Measurements from ENCODE around the gene CDH19. TPM values are rescaled to one million over a fixed set of nuclear protein-coding genes. Genes with fewer than 3 reads are reported as not detected.

CDH19 gene
- total RNA-seq, 4 donors from 2014 or later = 24.9 to 51.1 (median 38.8) TPM

DNA sequence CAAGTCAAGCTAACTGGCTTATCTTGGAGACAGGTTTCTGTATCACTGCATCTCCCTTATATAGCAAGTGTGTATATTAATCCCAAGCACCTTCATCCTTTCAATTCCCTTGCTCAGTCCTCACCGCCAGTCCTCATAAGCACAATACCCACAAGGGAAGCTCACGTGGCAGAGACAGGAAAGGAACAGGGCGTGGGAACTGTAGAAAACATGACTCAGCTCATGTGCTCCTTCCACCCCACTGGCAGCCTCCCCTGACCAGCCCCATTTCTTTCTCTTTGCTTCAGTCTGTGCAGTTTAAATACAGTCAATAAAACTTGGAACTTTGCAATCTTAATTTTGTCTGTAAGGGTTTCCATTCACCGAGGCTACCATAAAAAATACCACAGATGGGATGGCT, 36.5 kb upstream of the CDH19 start:
- no peak for ATAC-seq
- 58 to 92% methylated on average over 2 to 4 of the region's 4 CpGs for WGBS, 2 donors (ENCODE audit: low coverage in 1 of 2)
- Histone ChIP-seq H3K9me3 (peaks cover 0 to 4% (median 0%) of the 10 kb centered on the region in 3 donors), H3K27ac (no peak overlapping the region), H3K4me1 (no peaks in the 10 kb centered on the region), H3K36me3 (no peaks in the 10 kb centered on the region), H3K4me3 (no peak overlapping the region), H3K27me3 (no peaks in the 10 kb centered on the region)
- TF ChIP-seq EP300 (IDR thresholded peaks at IDR 0.05) = no peak
- TF ChIP-seq POLR2A (IDR thresholded peaks at IDR 0.05) = no peak
- TF ChIP-seq POLR2AphosphoS5 (IDR thresholded peaks at IDR 0.05) = no peak
- TF ChIP-seq CTCF (IDR thresholded peaks at IDR 0.05) = no peak

DNA sequence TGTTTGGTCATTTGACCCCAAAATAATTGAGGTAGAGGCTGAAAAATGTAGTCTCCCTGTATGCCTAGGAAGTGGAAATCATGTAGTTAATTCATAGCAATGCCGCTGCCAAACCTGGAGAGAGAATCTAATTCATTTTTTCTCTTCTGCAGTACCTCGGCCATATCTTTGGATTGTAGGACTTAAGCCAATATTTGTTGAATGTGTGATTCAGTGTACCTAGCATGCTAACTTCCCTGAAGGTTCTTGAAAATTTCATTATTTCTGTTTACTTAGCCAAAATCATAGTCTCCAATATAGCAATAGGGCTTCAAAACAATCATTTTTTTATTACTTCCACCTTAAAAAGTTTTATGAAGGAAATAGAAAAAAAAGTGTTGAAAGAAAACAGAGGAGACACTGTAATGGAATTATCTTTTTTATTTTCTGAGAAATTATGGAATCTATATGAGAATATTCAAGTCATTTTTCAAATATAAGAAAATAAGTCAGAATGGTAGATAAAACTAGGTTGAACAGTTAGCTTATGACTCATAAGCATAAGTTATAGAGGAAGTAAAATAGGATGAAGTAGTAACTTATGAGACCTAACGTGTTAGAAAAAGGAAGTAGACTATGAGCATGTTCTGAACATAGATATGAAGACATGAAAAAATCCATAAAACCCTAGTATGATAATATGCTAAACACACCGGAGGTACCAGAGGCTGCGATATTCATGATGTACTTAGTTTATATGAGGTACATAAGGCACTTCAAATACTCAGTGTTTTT, 35.2 kb upstream of the CDH19 start:
- WGBS, 2 donors (ENCODE audit: low coverage in 1 of 2) = 64% methylated on average over 5 of the region's 5 CpGs
- H3K4me1 ChIP-seq = no peaks in the 10 kb centered on the region
- H3K4me3 ChIP-seq = no peak overlapping the region
- peaks cover 0 to 4% (median 0%) of the 10 kb centered on the region in 3 donors for H3K9me3 ChIP-seq
- H3K36me3 ChIP-seq = no peaks in the 10 kb centered on the region
- H3K27me3 ChIP-seq = no peaks in the 10 kb centered on the region
- H3K27ac ChIP-seq = no peak overlapping the region
- no peak for ATAC-seq
- TF ChIP-seq POLR2AphosphoS5 (IDR thresholded peaks at IDR 0.05) (no peak), CTCF (IDR thresholded peaks at IDR 0.05) (no peak), POLR2A (IDR thresholded peaks at IDR 0.05) (no peak), EP300 (IDR thresholded peaks at IDR 0.05) (no peak)

DNA sequence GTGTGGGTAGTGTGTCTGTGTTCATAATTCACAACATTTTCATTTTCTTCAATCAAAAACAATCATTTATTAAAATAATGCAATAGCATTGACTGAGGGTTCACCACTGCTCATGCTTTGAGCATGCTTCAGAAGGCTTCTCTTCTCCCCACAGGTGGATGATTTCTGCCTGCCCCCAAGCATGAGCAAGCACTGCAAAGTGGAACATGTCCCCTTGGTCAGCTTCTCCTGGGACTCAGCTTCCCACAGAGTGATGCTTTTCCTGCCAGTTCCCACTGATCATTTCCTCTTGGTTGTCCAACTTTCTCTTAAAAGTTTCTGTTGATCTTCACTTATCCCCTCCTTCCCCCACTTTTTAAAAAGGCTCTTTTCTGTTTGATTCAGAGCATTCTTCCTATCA, 31.5 kb upstream of the CDH19 start:
- no peak for ATAC-seq
- Histone ChIP-seq H3K27me3 (no peaks in the 10 kb centered on the region), H3K9me3 (peaks cover 0 to 4% (median 0%) of the 10 kb centered on the region in 3 donors), H3K4me3 (no peak overlapping the region), H3K36me3 (no peaks in the 10 kb centered on the region), H3K4me1 (no peaks in the 10 kb centered on the region), H3K27ac (no peak overlapping the region)
- TF ChIP-seq CTCF (IDR thresholded peaks at IDR 0.05) = no peak

- ATAC-seq = no peak
- Histone ChIP-seq H3K9me3 (no peaks in the 10 kb centered on the region), H3K4me3 (no peak overlapping the region), H3K4me1 (no peaks in the 10 kb centered on the region), H3K27ac (no peak overlapping the region), H3K27me3 (no peaks in the 10 kb centered on the region), H3K36me3 (no peaks in the 10 kb centered on the region)
- WGBS, 2 donors (ENCODE audit: low coverage in 1 of 2) = 100% methylated on average over 1 of the region's 1 CpG
- TF ChIP-seq POLR2A (IDR thresholded peaks at IDR 0.05) = no peak
- no peak for TF ChIP-seq POLR2AphosphoS5 (IDR thresholded peaks at IDR 0.05)
- TF ChIP-seq CTCF (IDR thresholded peaks at IDR 0.05) = no peak
- no peak for TF ChIP-seq EP300 (IDR thresholded peaks at IDR 0.05)
Observed at GRCh38 chr18:66632756-66633155, 28.9 kb upstream of the CDH19 start.

GRCh38 chr18:66630831-66631230, 26.9 kb upstream of the CDH19 start:
- no peaks in the 10 kb centered on the region for H3K9me3 ChIP-seq
- TF ChIP-seq EP300 (IDR thresholded peaks at IDR 0.05) (no peak), POLR2A (IDR thresholded peaks at IDR 0.05) (no peak), CTCF (IDR thresholded peaks at IDR 0.05) (no peak), POLR2AphosphoS5 (IDR thresholded peaks at IDR 0.05) (no peak)
- no peaks in the 10 kb centered on the region for H3K27me3 ChIP-seq
- H3K4me3 ChIP-seq = no peak overlapping the region
- no peak for ATAC-seq
- no peaks in the 10 kb centered on the region for H3K4me1 ChIP-seq
- H3K27ac ChIP-seq = no peak overlapping the region
- WGBS, 2 donors (ENCODE audit: low coverage in 1 of 2) = 80 to 92% methylated on average over 1 of the region's 1 CpG
- no peaks in the 10 kb centered on the region for H3K36me3 ChIP-seq
